ELR (cell line): Measurements from ENCODE around the gene TRIL.

Source experiments
- DNase-seq: peaks from one replicate; pipeline ENCODE4 v3.0.0-alpha.2; 2015; ENCODE audit warnings: low read depth

TRIL gene

GRCh38 chr7:28940741-28941384 is 17.3 kb downstream of the TRIL start:
- no peak for DNase-seq

DNA sequence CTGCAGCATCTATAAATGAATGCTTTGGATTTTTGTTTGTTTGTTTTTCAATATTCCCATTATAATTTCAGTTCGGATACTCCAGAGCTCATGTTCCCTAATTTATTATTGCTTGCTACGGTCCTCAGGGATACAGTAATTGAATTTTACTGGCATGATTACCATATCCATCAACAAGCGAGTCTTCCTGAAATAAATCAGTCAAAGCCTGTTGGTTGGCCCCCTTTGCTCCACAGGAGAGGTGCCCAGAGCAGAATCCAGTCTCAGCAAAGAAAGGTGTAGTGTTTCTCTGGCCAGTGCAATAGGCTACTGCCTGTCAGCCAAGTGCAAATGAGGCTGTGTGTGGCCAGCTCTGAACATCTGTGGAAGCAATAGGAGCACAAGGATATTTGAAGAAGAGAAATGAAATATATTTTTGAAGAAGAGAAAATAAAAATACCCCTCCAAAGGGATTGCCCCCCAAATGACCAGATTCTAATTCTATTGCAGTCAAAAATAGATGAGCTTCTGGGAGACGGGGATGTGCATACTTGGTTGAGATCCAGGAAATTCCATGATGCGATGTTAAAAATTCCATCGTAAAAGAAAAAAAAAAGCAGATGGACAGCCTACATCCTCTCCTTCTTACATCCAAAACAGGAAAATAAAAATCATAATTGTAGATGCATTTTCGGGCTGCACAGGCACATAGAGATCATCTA is 18.1 kb downstream of the TRIL start:
- DNase-seq: no peak

DNA sequence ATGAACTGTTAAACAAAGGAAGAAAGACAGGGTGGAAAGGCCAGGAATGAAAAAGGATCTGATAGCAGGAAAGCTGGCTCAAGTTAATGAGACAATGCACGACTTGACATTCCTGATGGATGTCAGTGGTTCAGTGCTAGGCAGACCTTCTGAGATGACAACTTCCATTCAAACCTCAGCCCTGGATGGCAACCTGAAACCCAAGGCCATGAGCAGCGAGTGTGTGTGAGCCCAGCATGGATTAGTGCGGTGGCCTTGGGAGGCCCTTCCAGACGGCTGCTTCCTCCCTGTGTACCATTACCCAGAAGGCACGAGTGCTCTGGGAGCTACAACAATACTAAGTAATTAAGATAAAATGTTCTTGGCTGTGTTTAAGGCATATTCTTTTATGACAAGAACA is 18.8 kb downstream of the TRIL start:
- DNase-seq: no peak

- DNase-seq: no peak
Measured at GRCh38 chr7:28937619-28938018, 20.5 kb downstream of the TRIL start.

- DNase-seq: no peak
Measured at GRCh38 chr7:28937103-28937502, 21.0 kb downstream of the TRIL start.

- DNase-seq: no peak
Measured at GRCh38 chr7:28933846-28934320, 24.2 kb downstream of the TRIL start.

- no peak for DNase-seq
Measured at GRCh38 chr7:28931565-28931964, 26.6 kb downstream of the TRIL start.

DNA sequence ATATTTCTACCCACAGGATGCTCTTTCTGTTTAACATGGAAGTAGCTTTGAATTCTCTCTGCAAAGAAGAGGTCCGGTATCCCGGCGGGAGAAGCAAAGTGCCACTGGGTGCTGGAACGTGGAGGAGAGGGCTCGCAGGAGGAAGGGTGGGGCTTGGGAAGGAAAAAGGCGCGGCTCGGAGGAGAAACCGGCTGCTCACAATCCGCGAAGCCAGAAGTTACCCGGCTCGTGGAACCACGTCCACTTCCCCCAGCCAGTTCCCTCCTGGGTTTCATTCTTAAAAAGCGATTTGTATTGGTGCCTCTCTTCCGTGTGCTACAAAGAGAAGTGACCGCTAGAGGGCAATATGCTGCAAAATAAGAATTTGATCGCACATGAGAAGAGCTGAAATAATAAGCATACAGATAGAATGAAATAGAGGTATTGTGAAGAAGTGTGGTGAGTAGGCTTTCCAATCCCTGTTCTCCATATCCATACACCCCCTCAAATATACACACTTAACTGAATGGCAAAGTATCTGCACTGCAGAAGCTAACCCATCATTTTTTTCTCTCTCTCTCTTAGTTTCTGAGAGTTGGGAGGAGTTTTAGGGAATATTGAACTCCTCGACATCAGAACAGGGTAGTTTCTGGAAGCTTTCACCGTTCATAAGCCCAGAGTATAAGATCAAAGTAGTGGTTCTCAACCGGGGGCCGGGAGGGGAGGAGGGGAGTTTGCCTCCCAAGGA is 31.1 kb downstream of the TRIL start:
- peak; percentile 89 for DNase-seq

- peak; percentile 83 for DNase-seq
Measured at GRCh38 chr7:28922624-28923331, 35.4 kb downstream of the TRIL start.

- DNase-seq: peak; percentile 73
Measured at GRCh38 chr7:28921822-28922221, 36.3 kb downstream of the TRIL start.

GRCh38 chr7:28920424-28920823 is 37.7 kb downstream of the TRIL start:
- no peak for DNase-seq

GRCh38 chr7:28919510-28919909 is 38.6 kb downstream of the TRIL start:
- no peak for DNase-seq

DNA sequence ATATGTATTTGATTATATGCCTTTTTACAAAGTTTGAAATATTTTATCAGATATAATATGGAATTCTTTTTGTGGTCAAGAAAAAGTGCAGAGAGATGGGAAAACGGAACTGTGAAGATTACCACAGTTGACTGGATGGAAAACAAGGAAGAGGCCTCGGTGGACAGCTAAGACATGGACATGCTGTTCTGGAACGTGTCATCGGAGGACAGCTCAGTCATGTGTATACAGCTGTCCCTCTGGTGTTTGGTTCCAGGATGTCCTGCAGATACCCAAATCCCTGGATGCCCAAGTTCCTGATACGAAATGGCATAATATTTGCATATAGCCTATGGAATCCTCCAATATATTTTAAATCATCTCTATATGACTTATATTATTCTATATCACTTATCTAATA is 49.4 kb downstream of the TRIL start:
- DNase-seq: no peak

DNA sequence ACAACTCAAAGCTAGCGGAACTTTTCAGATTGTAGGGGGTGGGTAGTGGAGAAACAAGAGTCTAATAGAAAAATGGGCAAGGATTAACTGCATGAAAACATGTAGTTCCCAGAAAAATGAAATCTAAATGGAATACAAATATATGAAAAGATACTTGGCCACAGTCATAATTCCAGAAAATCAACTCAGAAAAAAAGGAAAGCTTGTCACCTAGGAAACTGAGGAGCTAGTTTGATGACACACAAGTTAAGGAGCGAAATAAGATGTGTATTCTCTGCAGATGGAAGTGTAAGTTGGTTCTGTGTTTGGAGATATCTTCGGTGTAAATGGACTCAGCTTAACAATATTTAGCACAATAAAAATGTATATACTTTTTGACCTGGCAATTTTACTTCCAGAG is 52.7 kb downstream of the TRIL start:
- no peak for DNase-seq

DNA sequence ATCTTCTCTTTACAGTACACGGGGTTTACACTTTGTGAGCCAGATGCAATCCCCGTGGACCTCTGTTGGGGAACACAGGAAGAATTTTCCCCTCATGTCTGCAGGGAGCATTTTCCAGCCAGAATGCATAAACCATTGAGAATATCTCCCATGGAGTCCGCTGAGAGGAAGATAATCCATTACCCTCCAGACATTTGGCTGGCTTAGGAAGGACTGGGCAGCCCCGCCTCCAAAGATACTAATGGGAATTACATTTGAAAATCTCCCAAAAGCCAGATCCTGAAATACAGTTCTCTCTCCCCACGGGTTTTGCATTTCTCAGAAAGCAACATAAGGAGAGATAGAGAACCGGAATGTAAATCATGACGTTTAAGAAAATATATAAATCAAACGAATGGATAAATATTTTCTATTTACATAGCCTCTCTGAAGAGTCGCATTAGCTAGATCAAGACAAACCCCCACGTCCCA is 53.5 kb downstream of the TRIL start:
- peak; percentile 15 for DNase-seq

DNA sequence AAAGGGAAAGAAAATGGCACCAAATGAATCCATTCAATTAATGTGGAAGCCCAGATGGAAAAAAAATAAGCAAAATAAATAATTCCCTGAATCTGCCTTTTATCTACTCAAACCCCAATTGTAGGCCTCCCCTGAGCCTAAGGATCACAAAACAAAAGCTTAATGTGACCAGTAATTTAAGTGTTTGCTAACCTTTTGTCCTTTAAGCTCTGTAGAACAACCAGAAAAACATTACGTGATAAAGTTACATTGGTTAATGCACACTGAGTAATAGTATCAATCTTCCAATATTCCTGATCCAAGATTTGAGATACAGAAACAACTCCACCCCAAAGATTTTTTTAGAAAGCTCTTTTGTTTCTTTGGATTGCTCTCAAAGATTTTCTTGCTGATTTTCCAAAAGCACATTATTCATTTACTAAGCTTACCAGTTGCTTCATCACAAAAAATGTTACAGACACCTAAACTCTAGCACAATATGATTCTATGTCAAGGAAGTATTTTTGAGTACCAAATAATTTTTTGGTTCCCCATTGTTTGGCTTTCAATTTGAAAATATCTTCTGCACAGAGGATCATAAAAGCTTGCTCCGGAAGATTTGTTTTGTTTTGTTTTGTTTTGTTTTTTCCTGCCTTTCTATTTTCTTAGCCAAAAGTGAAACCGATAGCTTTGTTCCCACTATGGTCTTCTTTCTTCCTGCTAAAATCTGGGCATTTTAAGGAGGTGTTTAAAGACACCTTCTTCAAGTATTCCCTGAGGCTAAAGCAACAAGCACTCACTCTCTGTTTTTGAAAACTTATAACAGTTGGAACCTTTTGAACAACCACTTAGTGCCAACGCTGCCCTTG is 54.2 kb downstream of the TRIL start:
- DNase-seq: no peak
